Measurements from ENCODE around the gene CHN2.
A peak's percentile ranks its signal among the peaks of the same experiment; 100 is the strongest.
"Not testable (repeated sequence)": the region's sequence is repeated elsewhere in the genome, so short reads cannot be mapped to it uniquely, and the experiment has no call there.

Gene CHN2

DNA sequence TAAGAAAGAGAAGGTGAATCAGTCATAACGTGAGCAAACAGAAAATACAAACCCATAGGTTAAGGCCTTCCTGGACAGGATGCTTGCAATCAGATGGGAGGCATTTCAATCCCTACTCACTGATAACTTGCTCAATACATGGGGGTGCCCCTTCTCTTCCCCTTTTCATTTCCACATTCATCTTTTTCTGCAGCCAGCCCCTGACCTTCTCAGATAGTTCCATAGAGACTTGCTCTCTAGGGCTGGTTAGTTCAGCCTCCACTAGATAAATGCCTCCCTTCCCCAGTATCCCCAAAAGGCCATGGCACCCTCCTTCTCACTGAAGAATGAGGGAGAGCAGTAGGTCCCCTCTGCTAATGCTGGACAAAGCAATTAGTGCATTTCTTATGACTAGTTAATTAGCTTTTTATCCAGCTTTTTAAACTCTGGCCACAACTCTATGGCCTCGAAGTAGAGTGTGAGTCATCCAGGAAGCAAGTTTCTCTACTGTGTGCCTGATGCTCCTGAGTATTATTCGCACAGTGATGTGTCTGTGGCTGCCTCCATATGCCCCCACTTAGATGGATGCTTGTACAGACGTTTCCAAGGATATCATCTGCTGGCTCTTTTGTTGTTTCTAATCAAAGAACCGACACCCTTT lies 12.7 kb downstream of the CHN2 start:
- ATAC-seq, result peak; percentile 74
- TF ChIP-seq SNAI2 (CRISPR knock-in tag; IDR thresholded peaks at IDR 0.05) (no peak), CSDC2 (CRISPR knock-in tag; IDR thresholded peaks at IDR 0.05) (0 out of 2 replicates have a peak, but pooled peaks have one; percentile 26)
- TF ChIP-seq, protein P1, sequence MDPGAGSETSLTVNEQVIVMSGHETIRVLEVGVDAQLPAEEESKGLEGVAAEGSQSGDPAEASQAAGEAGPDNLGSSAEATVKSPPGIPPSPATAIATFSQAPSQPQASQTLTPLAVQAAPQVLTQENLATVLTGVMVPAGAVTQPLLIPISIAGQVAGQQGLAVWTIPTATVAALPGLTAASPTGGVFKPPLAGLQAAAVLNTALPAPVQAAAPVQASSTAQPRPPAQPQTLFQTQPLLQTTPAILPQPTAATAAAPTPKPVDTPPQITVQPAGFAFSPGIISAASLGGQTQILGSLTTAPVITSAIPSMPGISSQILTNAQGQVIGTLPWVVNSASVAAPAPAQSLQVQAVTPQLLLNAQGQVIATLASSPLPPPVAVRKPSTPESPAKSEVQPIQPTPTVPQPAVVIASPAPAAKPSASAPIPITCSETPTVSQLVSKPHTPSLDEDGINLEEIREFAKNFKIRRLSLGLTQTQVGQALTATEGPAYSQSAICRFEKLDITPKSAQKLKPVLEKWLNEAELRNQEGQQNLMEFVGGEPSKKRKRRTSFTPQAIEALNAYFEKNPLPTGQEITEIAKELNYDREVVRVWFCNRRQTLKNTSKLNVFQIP (CRISPR knock-in tag; IDR thresholded peaks at IDR 0.05; ENCODE audit: borderline replicate concordance, low read depth), result no peak

DNA sequence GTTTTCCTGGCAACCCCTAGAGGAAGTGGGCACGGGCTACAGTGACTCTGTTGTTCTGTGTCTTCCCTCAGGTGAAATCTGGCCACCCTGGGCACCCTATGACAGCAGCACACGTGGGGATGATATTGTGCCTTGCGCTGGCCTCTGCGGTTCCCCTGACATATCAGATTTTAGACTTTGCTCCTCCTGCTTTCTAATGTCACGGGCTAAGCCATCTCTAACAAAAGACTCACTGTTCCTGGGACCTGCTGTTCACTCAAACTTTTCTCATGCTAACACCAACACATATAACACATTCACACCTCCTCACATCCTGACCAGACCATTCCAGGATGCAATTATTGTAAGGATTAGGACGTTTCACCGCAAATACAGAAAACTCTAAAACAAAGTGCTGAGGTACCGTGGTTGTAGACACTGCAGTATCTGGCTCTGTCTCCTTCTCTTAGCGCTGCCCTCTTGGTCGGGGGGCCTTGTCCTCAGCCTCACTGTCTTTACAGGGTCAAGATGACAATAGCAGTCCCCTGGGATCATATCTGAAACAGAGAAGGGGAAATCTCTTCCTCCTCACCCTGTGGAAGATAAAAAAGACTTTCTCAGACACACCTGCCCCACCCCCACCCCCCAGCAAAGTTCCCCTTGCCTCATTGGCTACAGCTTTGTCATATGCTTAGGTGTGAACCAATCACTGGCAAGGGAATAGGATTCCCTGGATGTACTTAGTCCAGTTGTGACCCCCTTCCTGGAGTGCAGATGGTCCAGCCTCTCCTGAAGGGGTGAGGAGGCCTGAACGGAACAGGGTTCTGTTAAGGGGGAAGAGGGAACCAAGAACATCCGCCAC lies 14.1 kb downstream of the CHN2 start:
- ATAC-seq, result no peak

DNA sequence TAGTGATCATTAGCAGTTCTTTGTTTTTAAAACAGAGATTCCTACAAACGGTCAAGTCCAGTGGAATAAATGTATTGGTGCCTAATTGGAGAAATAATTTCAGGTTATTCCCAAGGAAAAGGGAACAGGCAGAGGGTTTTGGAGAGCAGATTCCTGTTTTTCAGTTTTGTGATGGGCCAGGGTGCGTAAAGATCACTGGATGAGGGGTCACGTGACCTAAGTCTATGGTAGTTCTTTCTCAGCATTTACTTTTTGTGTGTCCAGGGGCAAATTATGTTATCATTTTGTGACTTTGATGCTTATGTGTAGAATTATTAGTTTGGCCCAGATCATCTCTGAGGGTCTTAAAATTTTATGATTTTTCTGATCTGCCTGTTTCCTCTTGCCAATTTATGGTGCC lies 15.2 kb downstream of the CHN2 start:
- ATAC-seq, result no peak
- no peak for TF ChIP-seq CSDC2 (CRISPR knock-in tag; IDR thresholded peaks at IDR 0.05)
- no peak for TF ChIP-seq SNAI2 (CRISPR knock-in tag; IDR thresholded peaks at IDR 0.05)

More for the DNA sequence above, 14.1 kb downstream of the CHN2 start:
- no peak for TF ChIP-seq ARNTL (CRISPR knock-in tag; IDR thresholded peaks at IDR 0.05; ENCODE audit: borderline replicate concordance, low read depth)
- TF ChIP-seq ZFP30 (CRISPR knock-in tag; IDR thresholded peaks at IDR 0.05), result no peak
- no peak for TF ChIP-seq PPARA (CRISPR knock-in tag; IDR thresholded peaks at IDR 0.05; ENCODE audit: borderline replicate concordance)
- TF ChIP-seq SNAI2 (CRISPR knock-in tag; IDR thresholded peaks at IDR 0.05), result no peak
- no peak for TF ChIP-seq ZFP3 (CRISPR knock-in tag; IDR thresholded peaks at IDR 0.05)
- no peak for TF ChIP-seq ZNF565 (CRISPR knock-in tag; conservative IDR thresholded peaks at IDR 0.05; ENCODE audit: low read depth)
- TF ChIP-seq, protein P1 (CRISPR knock-in tag; IDR thresholded peaks at IDR 0.05; ENCODE audit: borderline replicate concordance, low read depth), result no peak
- TF ChIP-seq TCF4 (CRISPR knock-in tag; IDR thresholded peaks at IDR 0.05; ENCODE audit: borderline replicate concordance), result no peak

DNA sequence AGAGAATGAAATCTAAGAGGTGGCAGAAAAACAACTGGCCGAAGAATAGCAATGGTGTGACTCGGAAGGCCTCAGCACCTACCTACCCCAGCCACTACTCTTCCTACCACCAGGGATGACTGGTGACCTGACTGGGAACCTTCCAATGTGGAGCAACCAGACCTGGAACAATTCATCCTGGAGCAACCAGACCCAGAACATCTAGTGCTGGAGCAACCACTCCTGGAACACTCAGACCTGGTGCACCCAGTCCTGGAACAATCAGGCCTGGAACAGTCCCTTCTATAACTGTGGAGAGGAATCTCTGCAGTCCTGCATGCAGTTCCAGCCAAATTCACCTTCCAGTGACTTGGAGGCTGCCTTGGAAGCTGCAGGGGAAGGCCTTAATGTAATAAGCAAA lies 18.2 kb downstream of the CHN2 start:
- not testable (repeated sequence) for ATAC-seq

DNA sequence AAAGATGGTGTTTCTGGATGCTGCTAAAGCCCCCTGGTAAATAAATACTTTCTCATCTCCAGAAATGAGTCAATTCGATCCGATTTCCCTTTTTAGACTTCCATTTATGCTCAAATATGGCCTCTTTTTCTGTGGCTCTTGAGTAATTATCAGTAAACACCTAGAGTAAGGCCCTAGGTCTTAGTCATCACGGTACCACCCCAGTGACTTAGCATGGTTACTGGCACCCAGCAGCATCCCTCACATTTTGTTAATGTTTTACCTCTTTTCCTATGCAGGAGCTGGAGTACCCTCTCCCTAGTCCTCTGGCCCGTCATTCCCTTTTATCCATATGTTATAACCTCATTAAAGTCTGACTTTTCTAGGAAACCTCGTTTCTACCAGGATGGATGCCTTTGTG lies 19.5 kb downstream of the CHN2 start:
- ATAC-seq, result no peak
- no peak for TF ChIP-seq CSDC2 (CRISPR knock-in tag; IDR thresholded peaks at IDR 0.05)
- TF ChIP-seq, protein P1 (CRISPR knock-in tag; IDR thresholded peaks at IDR 0.05; ENCODE audit: borderline replicate concordance, low read depth), result no peak
- no peak for TF ChIP-seq TCF4 (CRISPR knock-in tag; IDR thresholded peaks at IDR 0.05; ENCODE audit: borderline replicate concordance)
- TF ChIP-seq, protein P2, sequence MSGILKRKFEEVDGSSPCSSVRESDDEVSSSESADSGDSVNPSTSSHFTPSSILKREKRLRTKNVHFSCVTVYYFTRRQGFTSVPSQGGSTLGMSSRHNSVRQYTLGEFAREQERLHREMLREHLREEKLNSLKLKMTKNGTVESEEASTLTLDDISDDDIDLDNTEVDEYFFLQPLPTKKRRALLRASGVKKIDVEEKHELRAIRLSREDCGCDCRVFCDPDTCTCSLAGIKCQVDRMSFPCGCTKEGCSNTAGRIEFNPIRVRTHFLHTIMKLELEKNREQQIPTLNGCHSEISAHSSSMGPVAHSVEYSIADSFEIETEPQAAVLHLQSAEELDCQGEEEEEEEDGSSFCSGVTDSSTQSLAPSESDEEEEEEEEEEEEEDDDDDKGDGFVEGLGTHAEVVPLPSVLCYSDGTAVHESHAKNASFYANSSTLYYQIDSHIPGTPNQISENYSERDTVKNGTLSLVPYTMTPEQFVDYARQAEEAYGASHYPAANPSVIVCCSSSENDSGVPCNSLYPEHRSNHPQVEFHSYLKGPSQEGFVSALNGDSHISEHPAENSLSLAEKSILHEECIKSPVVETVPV (CRISPR knock-in tag; IDR thresholded peaks at IDR 0.05), result no peak

DNA sequence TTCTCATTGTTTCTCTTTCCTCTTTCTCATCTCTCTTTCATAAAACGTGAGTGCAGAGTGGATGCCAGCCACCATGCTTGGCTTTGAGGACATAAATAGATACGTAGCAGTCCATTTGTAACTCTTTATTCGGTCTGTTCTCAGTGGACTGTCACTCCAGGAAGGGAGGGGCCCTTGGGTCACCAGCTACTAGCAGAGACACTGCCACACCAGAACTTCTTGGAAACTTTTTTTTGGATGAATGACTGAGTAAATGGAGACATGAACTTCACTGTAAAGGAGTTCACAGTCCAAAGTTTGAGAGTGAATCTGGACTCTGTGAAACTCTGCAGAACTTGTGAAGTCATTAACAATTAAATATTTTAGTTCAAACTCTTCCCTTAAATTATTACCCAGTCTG lies 20.2 kb downstream of the CHN2 start:
- ATAC-seq, result no peak
- no peak for TF ChIP-seq ARNTL (CRISPR knock-in tag; IDR thresholded peaks at IDR 0.05; ENCODE audit: borderline replicate concordance, low read depth)
- TF ChIP-seq, protein P2 (CRISPR knock-in tag; IDR thresholded peaks at IDR 0.05), result no peak
- TF ChIP-seq, protein P3, sequence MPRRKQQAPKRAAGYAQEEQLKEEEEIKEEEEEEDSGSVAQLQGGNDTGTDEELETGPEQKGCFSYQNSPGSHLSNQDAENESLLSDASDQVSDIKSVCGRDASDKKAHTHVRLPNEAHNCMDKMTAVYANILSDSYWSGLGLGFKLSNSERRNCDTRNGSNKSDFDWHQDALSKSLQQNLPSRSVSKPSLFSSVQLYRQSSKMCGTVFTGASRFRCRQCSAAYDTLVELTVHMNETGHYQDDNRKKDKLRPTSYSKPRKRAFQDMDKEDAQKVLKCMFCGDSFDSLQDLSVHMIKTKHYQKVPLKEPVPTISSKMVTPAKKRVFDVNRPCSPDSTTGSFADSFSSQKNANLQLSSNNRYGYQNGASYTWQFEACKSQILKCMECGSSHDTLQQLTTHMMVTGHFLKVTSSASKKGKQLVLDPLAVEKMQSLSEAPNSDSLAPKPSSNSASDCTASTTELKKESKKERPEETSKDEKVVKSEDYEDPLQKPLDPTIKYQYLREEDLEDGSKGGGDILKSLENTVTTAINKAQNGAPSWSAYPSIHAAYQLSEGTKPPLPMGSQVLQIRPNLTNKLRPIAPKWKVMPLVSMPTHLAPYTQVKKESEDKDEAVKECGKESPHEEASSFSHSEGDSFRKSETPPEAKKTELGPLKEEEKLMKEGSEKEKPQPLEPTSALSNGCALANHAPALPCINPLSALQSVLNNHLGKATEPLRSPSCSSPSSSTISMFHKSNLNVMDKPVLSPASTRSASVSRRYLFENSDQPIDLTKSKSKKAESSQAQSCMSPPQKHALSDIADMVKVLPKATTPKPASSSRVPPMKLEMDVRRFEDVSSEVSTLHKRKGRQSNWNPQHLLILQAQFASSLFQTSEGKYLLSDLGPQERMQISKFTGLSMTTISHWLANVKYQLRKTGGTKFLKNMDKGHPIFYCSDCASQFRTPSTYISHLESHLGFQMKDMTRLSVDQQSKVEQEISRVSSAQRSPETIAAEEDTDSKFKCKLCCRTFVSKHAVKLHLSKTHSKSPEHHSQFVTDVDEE (CRISPR knock-in tag; IDR thresholded peaks at IDR 0.05), result no peak
- TF ChIP-seq GLIS3 (CRISPR knock-in tag; IDR thresholded peaks at IDR 0.05), result no peak
- TF ChIP-seq ZNF70 (CRISPR knock-in tag; IDR thresholded peaks at IDR 0.05), result no peak
- TF ChIP-seq, protein P1 (CRISPR knock-in tag; IDR thresholded peaks at IDR 0.05; ENCODE audit: borderline replicate concordance, low read depth), result no peak
- TF ChIP-seq PPARA (CRISPR knock-in tag; IDR thresholded peaks at IDR 0.05; ENCODE audit: borderline replicate concordance), result no peak
- no peak for TF ChIP-seq ESRRG (CRISPR knock-in tag; IDR thresholded peaks at IDR 0.05)
- TF ChIP-seq RARB (CRISPR knock-in tag; IDR thresholded peaks at IDR 0.05), result no peak

All from SK-N-SH treated with all-trans-retinoic acid at 6 μM for 48 hours (cell line).